GM10266 (cell line): ENCODE results near the gene P2RY2.

ENCODE experiments used
- DNase-seq: peaks from one replicate; pipeline ENCODE4 v3.0.0; 2012; ENCODE audit errors: extremely low spot score
- TF ChIP-seq, protein P1 (sequence below): IDR thresholded peaks from 2 replicates; pipeline ENCODE4 v1.5.1; 2012; ENCODE audit warnings: mild to moderate bottlenecking, low read depth; ENCODE audit not compliant: control insufficient read depth, insufficient read depth; ENCODE audit errors: missing control alignments

P2RY2 gene

DNA sequence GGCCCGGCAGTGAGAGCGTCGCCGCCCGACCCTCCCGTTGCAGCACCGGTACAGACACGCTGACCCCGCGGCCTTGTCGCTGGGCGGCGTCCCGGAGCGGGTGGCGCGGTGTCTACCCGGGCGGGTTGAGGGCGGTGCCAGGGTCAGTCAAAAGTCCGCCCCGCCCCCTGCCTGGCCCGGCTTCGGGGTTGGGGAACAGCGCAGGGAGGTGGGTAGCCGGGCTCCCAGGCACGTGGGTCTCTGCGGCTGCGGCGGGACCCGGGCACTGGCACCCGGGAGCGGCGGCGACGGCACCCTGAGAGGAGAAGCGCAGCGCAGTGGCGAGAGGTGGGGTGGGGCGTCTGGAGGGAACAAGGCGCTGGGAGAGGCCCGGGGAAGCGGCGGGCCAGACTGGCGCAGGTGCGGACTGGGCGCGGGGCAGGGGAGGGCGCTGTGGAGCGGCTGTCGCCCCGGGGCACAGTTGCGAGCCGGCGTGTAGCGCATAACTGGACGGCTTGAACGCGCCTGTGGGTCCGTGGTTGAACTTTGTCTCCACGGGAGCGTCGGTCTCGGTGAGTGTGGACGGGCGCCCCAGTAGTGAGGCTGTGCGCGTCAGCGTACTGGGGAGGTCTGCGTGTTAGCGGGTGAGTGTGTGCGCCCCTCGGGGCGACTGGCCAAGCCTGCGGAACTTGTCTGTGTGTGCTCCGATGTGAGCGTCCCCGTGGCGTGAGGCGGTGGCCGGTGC lies at the start of gene P2RY2:
P2RY2 (plus strand) TSS at position 176 of the 724 bp plus-strand sequence. CDS start 15,879 bp downstream, outside the sequence.
- TF ChIP-seq, protein P1, sequence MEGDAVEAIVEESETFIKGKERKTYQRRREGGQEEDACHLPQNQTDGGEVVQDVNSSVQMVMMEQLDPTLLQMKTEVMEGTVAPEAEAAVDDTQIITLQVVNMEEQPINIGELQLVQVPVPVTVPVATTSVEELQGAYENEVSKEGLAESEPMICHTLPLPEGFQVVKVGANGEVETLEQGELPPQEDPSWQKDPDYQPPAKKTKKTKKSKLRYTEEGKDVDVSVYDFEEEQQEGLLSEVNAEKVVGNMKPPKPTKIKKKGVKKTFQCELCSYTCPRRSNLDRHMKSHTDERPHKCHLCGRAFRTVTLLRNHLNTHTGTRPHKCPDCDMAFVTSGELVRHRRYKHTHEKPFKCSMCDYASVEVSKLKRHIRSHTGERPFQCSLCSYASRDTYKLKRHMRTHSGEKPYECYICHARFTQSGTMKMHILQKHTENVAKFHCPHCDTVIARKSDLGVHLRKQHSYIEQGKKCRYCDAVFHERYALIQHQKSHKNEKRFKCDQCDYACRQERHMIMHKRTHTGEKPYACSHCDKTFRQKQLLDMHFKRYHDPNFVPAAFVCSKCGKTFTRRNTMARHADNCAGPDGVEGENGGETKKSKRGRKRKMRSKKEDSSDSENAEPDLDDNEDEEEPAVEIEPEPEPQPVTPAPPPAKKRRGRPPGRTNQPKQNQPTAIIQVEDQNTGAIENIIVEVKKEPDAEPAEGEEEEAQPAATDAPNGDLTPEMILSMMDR, result peak; percentile 61
- DNase-seq, result peak; percentile 61

DNA sequence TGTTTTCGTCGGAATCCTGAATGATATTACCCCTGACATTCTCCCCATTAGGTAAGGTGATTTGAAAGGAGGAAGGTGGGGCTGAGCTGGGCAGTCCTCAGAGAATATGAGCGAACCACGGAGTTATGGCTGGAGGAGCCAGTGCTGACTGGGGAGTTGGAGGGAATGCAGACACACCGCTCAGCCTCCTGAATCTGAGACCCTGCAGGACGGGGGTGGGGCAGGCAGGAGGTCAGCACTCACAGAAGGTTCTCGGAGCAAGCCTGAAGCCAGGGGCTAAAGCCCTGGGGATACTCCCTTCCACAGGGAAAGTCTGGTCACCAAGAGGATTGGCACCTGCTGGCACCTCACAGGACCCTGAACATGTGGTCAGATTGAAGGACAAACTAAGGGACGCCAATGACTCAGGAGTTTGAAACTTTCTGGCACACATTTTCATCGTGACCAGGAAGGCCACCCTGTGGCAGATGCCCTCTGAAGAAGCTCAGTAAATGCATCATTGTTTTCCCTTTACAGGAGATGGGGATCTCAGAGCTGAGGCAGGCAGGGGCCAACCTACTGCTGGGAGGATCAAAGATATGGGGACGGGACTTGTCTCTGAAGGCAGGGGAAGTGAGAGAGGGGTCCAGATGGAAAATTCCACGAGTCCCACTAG lies 49.0 kb upstream of the P2RY2 start:
- TF ChIP-seq, protein P1, result no peak

DNA sequence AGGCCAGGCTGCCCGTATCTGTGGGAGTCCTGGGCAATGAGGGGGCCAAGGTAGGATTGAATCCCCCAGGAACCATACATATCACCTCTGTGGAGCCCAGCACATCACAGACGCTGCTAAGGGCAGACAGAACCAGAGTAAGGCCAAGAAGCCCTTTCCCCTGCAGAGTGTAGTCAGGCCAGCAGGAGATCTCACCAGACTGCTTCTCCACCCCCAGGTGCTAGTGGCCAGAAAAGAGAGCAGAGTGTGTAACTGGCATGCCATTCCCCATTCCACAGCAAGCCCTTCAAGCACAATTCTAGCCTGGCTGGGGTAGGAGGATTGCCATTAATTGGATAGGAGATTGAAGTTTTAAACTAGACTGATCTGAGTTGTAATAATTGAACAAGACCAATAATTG lies 47.9 kb upstream of the P2RY2 start:
- TF ChIP-seq, protein P1, result no peak
- DNase-seq, result no peak

More for the DNA sequence above, 49.0 kb upstream of the P2RY2 start:
- no peak for DNase-seq

DNA sequence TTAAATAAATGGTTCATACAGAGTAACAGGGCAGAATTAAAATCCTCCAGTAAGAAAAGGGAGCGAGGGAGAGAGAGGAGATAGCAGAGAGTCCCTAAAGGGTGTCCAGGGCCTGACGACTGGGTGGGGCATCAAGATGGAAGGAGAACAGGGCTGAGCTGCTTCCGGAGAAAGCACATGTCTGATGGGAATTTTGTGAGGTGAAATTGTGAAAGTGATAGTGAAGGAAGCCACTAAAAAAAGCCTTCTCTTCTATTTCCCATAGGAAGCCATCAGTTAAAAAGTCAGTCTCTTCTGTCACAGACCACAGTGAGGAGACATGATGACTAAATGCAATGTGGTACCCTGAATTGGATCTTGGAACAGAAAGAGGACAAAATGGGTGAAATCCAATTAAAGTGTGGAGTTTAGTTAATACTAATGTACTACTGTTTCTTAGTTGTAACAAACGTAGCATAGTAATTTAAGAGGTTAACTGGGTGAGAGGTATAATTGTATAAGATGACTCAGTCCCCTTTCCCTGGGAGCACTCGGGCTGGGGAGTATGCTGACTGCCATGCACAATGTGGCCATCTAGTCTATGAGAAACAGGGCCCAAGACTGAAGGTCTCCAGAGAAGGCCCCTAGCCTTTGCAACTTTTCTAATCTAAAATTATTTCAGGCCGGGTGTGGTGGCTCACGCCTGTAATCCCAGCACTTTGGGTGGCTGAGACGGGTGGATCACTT lies 46.5 kb upstream of the P2RY2 start:
- TF ChIP-seq, protein P1, result no peak
- no peak for DNase-seq

DNA sequence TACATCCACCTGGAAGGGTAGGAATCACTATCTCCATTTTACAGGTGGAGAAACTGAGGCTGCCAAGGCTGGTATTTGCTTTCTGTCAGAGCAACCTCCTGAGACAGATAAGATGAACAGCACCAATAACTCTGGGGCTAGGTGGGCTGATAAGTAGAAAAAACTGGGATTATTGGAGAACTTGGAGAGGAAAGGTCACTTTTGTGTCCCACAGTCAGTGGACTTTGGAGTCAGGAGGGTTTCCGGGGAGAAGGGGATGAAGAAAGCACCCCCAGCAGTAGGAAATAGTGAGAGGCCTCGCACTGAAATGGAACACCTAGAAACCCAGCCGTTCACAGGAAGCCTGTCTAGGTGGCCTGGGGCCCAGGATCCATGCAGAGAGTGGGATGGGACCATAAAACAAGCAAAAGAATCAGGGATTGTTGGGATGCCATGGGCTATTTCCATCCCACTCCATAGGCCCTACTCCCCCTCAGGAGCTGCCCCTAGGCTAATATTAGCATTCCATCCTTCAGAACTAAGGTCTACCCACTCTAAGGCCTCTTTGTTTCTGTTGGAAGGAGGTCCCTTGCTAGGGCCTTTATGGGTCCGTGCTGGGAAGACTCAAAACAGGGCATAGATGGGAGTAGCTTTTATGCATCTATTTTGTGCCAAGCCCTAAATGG lies 45.0 kb upstream of the P2RY2 start:
- TF ChIP-seq, protein P1, result no peak
- no peak for DNase-seq

DNA sequence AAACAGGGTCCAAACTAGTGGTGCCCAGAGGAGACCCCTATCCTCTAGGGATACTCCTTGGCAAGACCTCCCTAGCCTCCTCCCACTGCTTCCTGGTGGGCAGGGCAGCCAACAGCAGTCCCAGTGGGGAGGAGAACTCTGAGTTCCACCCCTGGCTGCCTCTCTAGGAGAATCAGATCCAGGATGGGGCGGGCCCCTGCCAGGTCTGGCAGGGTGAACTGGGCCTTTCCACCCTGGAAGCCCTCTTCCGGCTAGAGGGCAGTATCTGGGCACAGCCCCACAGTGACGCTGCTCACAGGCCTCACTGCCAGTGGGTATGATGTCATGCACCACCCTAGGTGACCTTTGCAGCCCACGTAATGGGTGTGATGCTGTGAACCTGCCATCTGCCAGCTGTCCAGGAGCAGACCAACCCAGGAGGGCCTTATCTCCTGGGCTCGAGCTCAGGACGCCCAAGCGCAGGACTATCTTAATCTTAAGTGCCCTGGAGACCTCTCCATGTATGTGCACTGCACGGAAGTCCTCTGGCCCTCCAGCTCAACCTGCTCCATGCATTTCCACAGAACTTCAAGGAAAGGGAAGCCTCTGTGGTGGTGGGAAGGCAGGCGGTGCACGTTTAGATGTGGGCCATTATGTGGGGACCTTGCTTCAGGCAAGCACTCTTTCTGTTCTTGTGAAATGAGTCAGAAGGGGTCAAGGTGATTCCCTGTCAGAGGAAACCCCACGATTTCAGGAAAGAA lies 44.2 kb upstream of the P2RY2 start:
- no peak for DNase-seq
- TF ChIP-seq, protein P1, result no peak
